PFSK-1 (cell line): ENCODE results near the gene CHD6.

Experiments
- FOXP2 ChIP-seq: optimal IDR thresholded peaks from 2 replicates; pipeline ENCODE3; 2011; ENCODE audit warnings: borderline replicate concordance, control low read depth, inconsistent platforms; ENCODE audit not compliant: insufficient read depth; ENCODE audit errors: extremely low read length, extremely low read depth
- POLR2AphosphoS5 ChIP-seq: IDR thresholded peaks from 2 replicates; pipeline ENCODE4 v1.6.1; 2012; ENCODE audit warnings: low read depth, mild to moderate bottlenecking, control low read depth, low read length, moderate library complexity
- SIN3A ChIP-seq: IDR thresholded peaks from 2 replicates; pipeline ENCODE4 v1.6.1; 2012; ENCODE audit warnings: mild to moderate bottlenecking, low read length, moderate library complexity, borderline replicate concordance; ENCODE audit not compliant: insufficient read depth
- TAF1 ChIP-seq: IDR thresholded peaks from 2 replicates; pipeline ENCODE4 v1.6.1; 2012; ENCODE audit warnings: low read length, control low read depth, borderline replicate concordance; ENCODE audit not compliant: insufficient read depth
- TF ChIP-seq, protein P1 (sequence below), 2 experiments: IDR thresholded peaks; 2 replicates each; pipeline versions ENCODE4 v1.6.1 to v1.8.0; 2011 to 2012; ENCODE audit warnings: low read depth in 2 of 2, low read length in 2 of 2, control low read depth in 1 of 2, inconsistent platforms in 1 of 2, mild to moderate bottlenecking in 1 of 2, moderate library complexity in 1 of 2; ENCODE audit not compliant: insufficient read depth in 1 of 2

CHD6 gene

DNA sequence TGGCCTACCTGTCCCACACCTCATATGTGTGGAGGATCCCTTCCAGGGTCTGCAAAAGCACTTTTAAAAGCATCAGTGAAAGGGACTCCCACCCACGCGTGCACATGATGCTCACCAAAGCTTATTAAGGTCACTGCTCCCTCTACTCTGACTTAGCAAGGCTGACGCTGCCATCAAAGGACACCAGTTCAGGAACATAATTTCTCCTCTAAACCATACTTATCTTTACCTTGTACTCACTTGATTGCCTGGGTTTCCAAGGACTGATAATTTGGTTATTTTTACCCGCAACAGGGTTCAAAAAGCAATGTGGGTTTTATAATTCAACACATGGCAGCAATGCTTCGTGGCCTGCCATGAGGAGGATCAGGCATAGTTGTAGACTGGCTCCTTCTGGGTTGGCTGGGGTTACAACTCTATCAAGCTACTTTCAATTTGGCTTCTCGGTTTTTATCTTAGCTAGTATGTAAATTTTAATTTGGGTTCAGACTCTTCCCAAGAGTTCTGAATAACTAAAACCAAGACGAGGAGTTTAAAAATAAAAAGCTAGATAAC is 199.4 kb downstream of the CHD6 start:
- no peak for TF ChIP-seq SIN3A
- TF ChIP-seq POLR2AphosphoS5 = no peak
- TF ChIP-seq FOXP2 = no peak
- TF ChIP-seq TAF1 = no peak
- TF ChIP-seq, protein P1, sequence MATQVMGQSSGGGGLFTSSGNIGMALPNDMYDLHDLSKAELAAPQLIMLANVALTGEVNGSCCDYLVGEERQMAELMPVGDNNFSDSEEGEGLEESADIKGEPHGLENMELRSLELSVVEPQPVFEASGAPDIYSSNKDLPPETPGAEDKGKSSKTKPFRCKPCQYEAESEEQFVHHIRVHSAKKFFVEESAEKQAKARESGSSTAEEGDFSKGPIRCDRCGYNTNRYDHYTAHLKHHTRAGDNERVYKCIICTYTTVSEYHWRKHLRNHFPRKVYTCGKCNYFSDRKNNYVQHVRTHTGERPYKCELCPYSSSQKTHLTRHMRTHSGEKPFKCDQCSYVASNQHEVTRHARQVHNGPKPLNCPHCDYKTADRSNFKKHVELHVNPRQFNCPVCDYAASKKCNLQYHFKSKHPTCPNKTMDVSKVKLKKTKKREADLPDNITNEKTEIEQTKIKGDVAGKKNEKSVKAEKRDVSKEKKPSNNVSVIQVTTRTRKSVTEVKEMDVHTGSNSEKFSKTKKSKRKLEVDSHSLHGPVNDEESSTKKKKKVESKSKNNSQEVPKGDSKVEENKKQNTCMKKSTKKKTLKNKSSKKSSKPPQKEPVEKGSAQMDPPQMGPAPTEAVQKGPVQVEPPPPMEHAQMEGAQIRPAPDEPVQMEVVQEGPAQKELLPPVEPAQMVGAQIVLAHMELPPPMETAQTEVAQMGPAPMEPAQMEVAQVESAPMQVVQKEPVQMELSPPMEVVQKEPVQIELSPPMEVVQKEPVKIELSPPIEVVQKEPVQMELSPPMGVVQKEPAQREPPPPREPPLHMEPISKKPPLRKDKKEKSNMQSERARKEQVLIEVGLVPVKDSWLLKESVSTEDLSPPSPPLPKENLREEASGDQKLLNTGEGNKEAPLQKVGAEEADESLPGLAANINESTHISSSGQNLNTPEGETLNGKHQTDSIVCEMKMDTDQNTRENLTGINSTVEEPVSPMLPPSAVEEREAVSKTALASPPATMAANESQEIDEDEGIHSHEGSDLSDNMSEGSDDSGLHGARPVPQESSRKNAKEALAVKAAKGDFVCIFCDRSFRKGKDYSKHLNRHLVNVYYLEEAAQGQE (IDR thresholded peaks at IDR 0.05; ENCODE audit: insufficient read depth in 1 of 2, low read depth in 2 of 2, low read length in 2 of 2) = no peak

DNA sequence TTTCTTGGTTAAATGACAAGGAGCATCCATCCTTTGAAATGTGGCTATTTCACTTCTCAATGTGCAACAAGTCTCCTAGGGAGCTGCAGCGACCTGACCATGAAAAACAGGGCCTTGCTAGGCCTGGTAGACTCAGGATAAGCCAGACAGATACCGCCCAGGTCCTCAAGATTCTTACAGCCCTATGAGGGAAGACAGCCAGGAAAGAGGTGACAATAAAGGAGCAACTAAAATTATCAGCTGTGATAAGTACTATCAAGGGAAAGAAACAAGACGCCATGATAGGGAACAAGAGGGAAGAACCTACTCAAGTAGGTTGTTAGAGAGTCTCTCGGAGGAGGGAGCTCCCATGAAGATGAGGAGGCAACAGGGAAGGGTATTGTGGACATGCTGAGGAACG is 200.1 kb downstream of the CHD6 start:
- no peak for TF ChIP-seq POLR2AphosphoS5
- TF ChIP-seq SIN3A = no peak
- TF ChIP-seq FOXP2 = no peak
- no peak for TF ChIP-seq TAF1
- TF ChIP-seq, protein P1 (IDR thresholded peaks at IDR 0.05; ENCODE audit: insufficient read depth in 1 of 2, low read depth in 2 of 2, low read length in 2 of 2) = no peak

DNA sequence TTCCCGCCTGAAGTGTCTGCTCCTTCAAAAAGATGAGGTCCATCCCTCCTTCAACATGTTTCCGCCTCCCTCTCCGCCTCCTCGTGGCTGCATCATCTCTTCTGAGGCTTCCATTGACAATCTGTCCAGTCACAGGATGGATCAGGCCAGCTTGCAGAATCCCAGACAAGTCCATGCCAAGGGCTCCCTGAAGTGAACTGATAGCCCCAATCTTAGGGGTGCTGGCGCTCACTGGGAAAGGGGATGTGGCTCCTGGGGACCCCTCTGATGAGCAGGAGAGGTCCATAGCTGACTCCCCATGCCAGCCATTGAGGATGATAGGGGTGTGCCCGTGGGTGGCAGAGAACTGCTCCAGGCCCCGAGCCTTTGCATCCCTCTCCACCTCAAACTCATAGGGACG is 203.0 kb downstream of the CHD6 start:
- no peak for TF ChIP-seq FOXP2
- no peak for TF ChIP-seq SIN3A
- no peak for TF ChIP-seq POLR2AphosphoS5
- TF ChIP-seq, protein P1 (IDR thresholded peaks at IDR 0.05; ENCODE audit: insufficient read depth in 1 of 2, low read depth in 2 of 2, low read length in 2 of 2) = no peak
- TF ChIP-seq TAF1 = no peak

DNA sequence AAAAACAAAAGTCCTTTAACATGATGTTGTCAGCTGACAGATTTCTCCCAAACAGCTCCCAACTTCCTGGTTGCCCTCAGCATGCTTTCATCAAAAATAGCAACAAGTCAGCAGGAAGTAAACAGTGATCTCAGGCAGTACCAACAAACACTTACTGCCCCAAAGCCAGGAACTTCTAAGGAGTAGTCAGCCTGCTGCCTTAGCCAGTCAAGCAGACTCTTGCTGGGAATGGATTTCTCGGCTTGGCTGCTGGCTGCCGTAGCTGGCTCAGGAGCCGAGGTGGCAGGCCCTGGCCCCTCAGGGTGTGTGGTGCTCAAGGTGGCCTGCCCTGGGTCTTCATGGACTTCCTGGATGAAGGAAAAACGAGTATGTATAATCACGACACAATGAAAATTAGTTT is 205.0 kb downstream of the CHD6 start:
- TF ChIP-seq, protein P1 (IDR thresholded peaks at IDR 0.05; ENCODE audit: insufficient read depth in 1 of 2, low read depth in 2 of 2, low read length in 2 of 2) = no peak
- TF ChIP-seq SIN3A (no peak), POLR2AphosphoS5 (no peak), TAF1 (no peak), FOXP2 (no peak)
